B cell (primary cell): Measurements from ENCODE around the gene SIGLEC8. TPM values are rescaled to one million over a fixed set of nuclear protein-coding genes. Genes with fewer than 3 reads are reported as not detected.

Experiments
- ATAC-seq: fragments of 200-7000 bp; cut with Tn5 transposase; one replicate; pipeline ENCODE4 v1.10.0; 2021; ENCODE audit warnings: low read depth, mild to moderate bottlenecking, moderate number of reproducible peaks, moderate library complexity
- CTCF ChIA-PET: fragments of 350-600 bp; sonication (Branson Sonifier 250); formaldehyde crosslinking; loops from one replicate; lab custom pipeline; 2021; ENCODE audit warnings: antibody characterized with exemption, inconsistent platforms; lab: Charles Lee
- POLR2A ChIA-PET: fragments of 350-600 bp; sonication (Branson Sonifier 250); formaldehyde crosslinking; loops from one replicate; lab custom pipeline; 2021; ENCODE audit warnings: antibody characterized with exemption; lab: Charles Lee
- DNase-seq: peaks from one replicate; pipeline ENCODE4 v3.0.0; 2013
- H2AFZ ChIP-seq: 2 replicates; pipeline ENCODE4 v1.6.1; 2012; ENCODE audit warnings: mild to moderate bottlenecking, low read depth, low read length; ENCODE audit not compliant: insufficient read depth, poor library complexity, severe bottlenecking
- H3K27ac ChIP-seq, 2 donors: 1 replicate in 1 of 2; 2 replicates in 1 of 2; pipeline ENCODE4 v1.5.1; 2012 to 2013; ENCODE audit warnings: low read length in 2 of 2, mild to moderate bottlenecking in 2 of 2, moderate library complexity in 1 of 2
- H3K27me3 ChIP-seq, 4 experiments: fragments of 200-600 bp in 1 of 4; sonication (generic) in 1 of 4; replicated peaks in 1 of 4; 1 replicate in 2 of 4; 2 replicates in 2 of 4; pipeline versions ENCODE4 v1.6.1 to v1.7.0; 2013 to 2016; ENCODE audit warnings: low read length in 3 of 4, mild to moderate bottlenecking in 2 of 4, mixed read lengths in 1 of 4, moderate library complexity in 1 of 4; ENCODE audit not compliant: insufficient read depth in 4 of 4, control insufficient read depth in 3 of 4; ENCODE audit errors: control extremely low read depth in 1 of 4
- H3K36me3 ChIP-seq, 2 experiments: replicated peaks in 1 of 2; 1 replicate in 1 of 2; 2 replicates in 1 of 2; pipeline versions ENCODE4 v1.6.1 to v1.7.1; 2013; ENCODE audit warnings: low read length in 1 of 2; ENCODE audit not compliant: insufficient read depth in 2 of 2, control insufficient read depth in 1 of 2; ENCODE audit errors: control extremely low read depth in 1 of 2, extremely low read depth in 1 of 2
- H3K4me1 ChIP-seq, 2 donors: fragments of 200-600 bp in 1 of 2; sonication (generic) in 1 of 2; 1 replicate in 1 of 2; 2 replicates in 1 of 2; pipeline versions ENCODE4 v1.5.1 to v1.6.1; 2013 to 2017; ENCODE audit warnings: low read length in 2 of 2; ENCODE audit not compliant: control insufficient read depth in 2 of 2, insufficient read depth in 2 of 2
- H3K4me2 ChIP-seq: replicated peaks from 2 replicates; pipeline ENCODE3; 2012; ENCODE audit warnings: mild to moderate bottlenecking, low read depth, low read length; ENCODE audit not compliant: poor library complexity, severe bottlenecking
- H3K4me3 ChIP-seq, 5 experiments: fragments of 200-600 bp in 1 of 5; sonication (generic) in 1 of 5; 1 replicate in 3 of 5; 2 replicates in 2 of 5; pipeline versions ENCODE4 v1.5.1 to v1.7.0; 2011 to 2016; ENCODE audit warnings: low read length in 4 of 5, mild to moderate bottlenecking in 4 of 5, low read depth in 2 of 5, control low read depth in 1 of 5, moderate library complexity in 1 of 5; ENCODE audit not compliant: insufficient read depth in 1 of 5; ENCODE audit errors: control extremely low read depth in 1 of 5, extremely low read depth in 1 of 5
- H3K79me2 ChIP-seq: fragments of 200-600 bp; sonication (generic); one replicate; pipeline ENCODE4 v1.6.0; 2016; ENCODE audit warnings: low read length; ENCODE audit not compliant: control insufficient read depth, insufficient read depth
- H3K9ac ChIP-seq: fragments of 200-600 bp; sonication (generic); 2 replicates; pipeline ENCODE4 v1.6.1; 2017; ENCODE audit warnings: mild to moderate bottlenecking, low read length, moderate library complexity
- H3K9me3 ChIP-seq, 3 donors: one replicate each; pipeline versions ENCODE4 v1.6.1 to v1.7.1; 2013; ENCODE audit warnings: low read length in 2 of 3; ENCODE audit not compliant: control insufficient read depth in 2 of 3, insufficient read depth in 1 of 3; ENCODE audit errors: control extremely low read depth in 1 of 3
- H4K20me1 ChIP-seq: 2 replicates; pipeline ENCODE4 v1.6.0; 2012; ENCODE audit warnings: mild to moderate bottlenecking, low read length; ENCODE audit not compliant: insufficient read depth, control insufficient read depth, poor library complexity, severe bottlenecking
- H3K27ac Mint-ChIP-seq: one replicate; pipeline ENCODE4 v1.8.0; 2021; ENCODE audit warnings: mixed read lengths
- H3K27me3 Mint-ChIP-seq: one replicate; pipeline ENCODE4 v1.8.0; 2021; ENCODE audit warnings: mixed read lengths
- H3K4me1 Mint-ChIP-seq: one replicate; pipeline ENCODE4 v1.8.0; 2021; ENCODE audit warnings: mixed read lengths
- H3K4me3 Mint-ChIP-seq: one replicate; pipeline ENCODE4 v1.8.0; 2021; ENCODE audit warnings: mixed read lengths
- H3K9me3 Mint-ChIP-seq: one replicate; pipeline ENCODE4 v1.8.0; 2022; ENCODE audit warnings: mixed read lengths; ENCODE audit not compliant: insufficient read depth
- EZH2 ChIP-seq: IDR thresholded peaks from 2 replicates; pipeline ENCODE4 v1.6.1; 2012; ENCODE audit warnings: borderline replicate concordance, low read depth, mild to moderate bottlenecking, moderate library complexity, low read length; ENCODE audit not compliant: insufficient read depth, poor library complexity, severe bottlenecking
- WGBS: methylation state at CpG from one replicate; pipeline ENCODE4 v1.1.5; 2013; ENCODE audit warnings: missing lambda C conversion rate; ENCODE audit not compliant: insufficient coverage; 5-methylcytosine and 5-hydroxymethylcytosine counted together
- intact Hi-C: fragments of 100-400 bp; cut with micrococcal nuclease; formaldehyde crosslinking; loops from one replicate; pipeline ENCODE4 v1.10.0; 2022
- polyA plus RNA-seq: library from polyadenylated mRNA; depleted of rRNA; stranded (reverse); fragments of >200 nt; gene quantifications from 2 replicates; pipeline ENCODE4 v1.2.3, GENCODE V29; 2012
- total RNA-seq, 2 donors: library from RNA; stranded (reverse); fragments of 120-200 nt in 1 of 2; gene quantifications; 1 replicate in 1 of 2; 2 replicates in 1 of 2; pipeline versions ENCODE4 v1.2.3 to v1.2.4, GENCODE V29; 2013 to 2022
- TF ChIP-seq, protein P1 (sequence below): fragments of 200-600 bp; IDR thresholded peaks from one replicate; pipeline ENCODE4 v1.8.0; 2022; ENCODE audit warnings: antibody characterized with exemption, mild to moderate bottlenecking

SIGLEC8 gene
- total and polyA plus RNA-seq, 2 donors (not counting 1 experiment from before 2014, with no cell fraction given) = not detected

DNA sequence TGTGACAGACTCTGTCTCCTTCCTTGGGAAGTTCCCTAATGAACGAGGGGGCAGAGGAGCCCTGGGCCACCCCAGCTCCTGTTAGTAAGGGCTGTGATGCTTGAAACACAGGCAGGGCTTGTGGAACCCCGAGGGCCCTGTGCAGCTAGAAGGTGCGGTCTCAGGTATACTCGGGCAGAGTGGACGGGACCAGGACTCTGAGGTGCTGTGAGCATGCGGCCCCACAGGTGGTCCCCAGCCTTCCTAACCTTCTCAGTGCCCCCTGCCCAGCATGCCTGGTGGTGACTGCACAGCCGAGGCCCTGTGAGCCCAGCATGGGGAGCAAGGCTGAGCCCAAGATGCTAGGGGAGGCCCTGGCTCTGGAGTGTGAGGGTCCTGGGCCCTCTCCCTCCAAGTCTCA, 4.0 kb upstream of the SIGLEC8 start:
- H3K27ac Mint-ChIP-seq = no peak overlapping the region
- POLR2A ChIA-PET = no interaction called here
- DNase-seq = no peak
- Histone ChIP-seq H3K9ac (no peak overlapping the region), H3K27ac (no peak overlapping the region), H2AFZ (no peak overlapping the region), H3K4me3 (no peak overlapping the region), H3K27me3 (peaks cover 0 to 28% (median 10%) of the 10 kb centered on the region in 4 experiments), H3K9me3 (peaks cover 0 to 9% (median 0%) of the 10 kb centered on the region in 3 donors), H3K4me2 (no peak overlapping the region), H3K4me1 (peaks cover 0 to 7% of the 10 kb centered on the region in 2 donors), H3K79me2 (no peaks in the 10 kb centered on the region), H3K36me3 (no peaks in the 10 kb centered on the region), H4K20me1 (no peaks in the 10 kb centered on the region)
- H3K4me1 Mint-ChIP-seq = no peaks in the 10 kb centered on the region
- intact Hi-C loops = no loop called here
- CTCF ChIA-PET = interaction anchor here (1.1 to 2.1 kb wide), 3 partner anchors 10 to 199 kb away, joined by 3 to 12 read pairs (median 6); no protein-coding TSS in a partner anchor
- peaks cover 32% of the 10 kb centered on the region for H3K27me3 Mint-ChIP-seq
- WGBS = 78% methylated on average over 7 of the region's 7 CpGs
- TF ChIP-seq, protein P1, sequence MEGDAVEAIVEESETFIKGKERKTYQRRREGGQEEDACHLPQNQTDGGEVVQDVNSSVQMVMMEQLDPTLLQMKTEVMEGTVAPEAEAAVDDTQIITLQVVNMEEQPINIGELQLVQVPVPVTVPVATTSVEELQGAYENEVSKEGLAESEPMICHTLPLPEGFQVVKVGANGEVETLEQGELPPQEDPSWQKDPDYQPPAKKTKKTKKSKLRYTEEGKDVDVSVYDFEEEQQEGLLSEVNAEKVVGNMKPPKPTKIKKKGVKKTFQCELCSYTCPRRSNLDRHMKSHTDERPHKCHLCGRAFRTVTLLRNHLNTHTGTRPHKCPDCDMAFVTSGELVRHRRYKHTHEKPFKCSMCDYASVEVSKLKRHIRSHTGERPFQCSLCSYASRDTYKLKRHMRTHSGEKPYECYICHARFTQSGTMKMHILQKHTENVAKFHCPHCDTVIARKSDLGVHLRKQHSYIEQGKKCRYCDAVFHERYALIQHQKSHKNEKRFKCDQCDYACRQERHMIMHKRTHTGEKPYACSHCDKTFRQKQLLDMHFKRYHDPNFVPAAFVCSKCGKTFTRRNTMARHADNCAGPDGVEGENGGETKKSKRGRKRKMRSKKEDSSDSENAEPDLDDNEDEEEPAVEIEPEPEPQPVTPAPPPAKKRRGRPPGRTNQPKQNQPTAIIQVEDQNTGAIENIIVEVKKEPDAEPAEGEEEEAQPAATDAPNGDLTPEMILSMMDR = no peak
- TF ChIP-seq EZH2 = no peak
- no peak for ATAC-seq
- H3K4me3 Mint-ChIP-seq = no peak overlapping the region
- no peaks in the 10 kb centered on the region for H3K9me3 Mint-ChIP-seq

DNA sequence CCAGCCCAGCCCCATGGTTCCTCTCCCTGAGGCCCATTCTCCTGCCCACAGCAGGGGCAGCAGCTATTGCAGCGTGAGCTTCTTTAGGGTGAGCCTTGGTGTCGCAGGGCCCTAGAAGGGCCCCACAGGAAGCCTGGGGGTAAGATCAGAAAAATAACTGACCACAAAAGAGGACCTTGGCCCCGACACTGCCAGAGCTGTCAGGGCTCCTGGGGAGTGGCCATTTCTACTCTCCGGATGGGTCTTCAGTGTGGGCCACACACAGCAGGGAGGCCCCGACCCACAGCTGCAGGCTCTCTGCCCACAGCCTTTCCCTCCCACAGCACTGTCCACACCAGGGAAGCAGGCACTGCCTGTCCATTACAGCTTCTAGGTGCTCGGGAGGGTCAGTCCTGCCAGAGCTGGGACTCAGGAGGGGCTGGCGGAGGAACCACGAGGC, 3.5 kb upstream of the SIGLEC8 start:
- POLR2A ChIA-PET = no interaction called here
- H3K27me3 Mint-ChIP-seq = peaks cover 30% of the 10 kb centered on the region
- 68% methylated on average over 8 of the region's 8 CpGs for WGBS

More for the DNA sequence above, 3.5 kb upstream of the SIGLEC8 start:
- no peak for ATAC-seq
- H3K79me2 ChIP-seq = no peaks in the 10 kb centered on the region
- TF ChIP-seq EZH2 = no peak
- TF ChIP-seq, protein P1 = no peak
- H3K9me3 ChIP-seq = peaks cover 0 to 9% (median 0%) of the 10 kb centered on the region in 3 donors
- H3K4me1 Mint-ChIP-seq = no peaks in the 10 kb centered on the region
- no peaks in the 10 kb centered on the region for H4K20me1 ChIP-seq
- CTCF ChIA-PET = interaction anchor here (1.1 to 2.1 kb wide), 3 partner anchors 10 to 200 kb away, joined by 3 to 12 read pairs (median 6); no protein-coding TSS in a partner anchor
- no peaks in the 10 kb centered on the region for H3K36me3 ChIP-seq
- no peak overlapping the region for H3K4me2 ChIP-seq
- H3K4me3 ChIP-seq = no peak overlapping the region
- H3K9ac ChIP-seq = no peak overlapping the region
- intact Hi-C loops = no loop called here
- no peak overlapping the region for H2AFZ ChIP-seq
- no peaks in the 10 kb centered on the region for H3K9me3 Mint-ChIP-seq
- peaks cover 0 to 7% of the 10 kb centered on the region in 2 donors for H3K4me1 ChIP-seq
- no peak for DNase-seq
- no peak overlapping the region for H3K27ac Mint-ChIP-seq
- no peak overlapping the region for H3K4me3 Mint-ChIP-seq
- H3K27ac ChIP-seq = no peak overlapping the region
- H3K27me3 ChIP-seq = peaks cover 0 to 28% (median 10%) of the 10 kb centered on the region in 4 experiments
